Body of pancreas (tissue), 4 donors: Measurements from ENCODE around the gene AHCYL2. TPM values are rescaled to one million over a fixed set of nuclear protein-coding genes. Genes with fewer than 3 reads are reported as not detected.

Source experiments
- ATAC-seq: fragments of 150-250 bp; one replicate; pipeline ENCODE4 v1.9.1; 2016
- DNase-seq, 4 donors: peaks; one replicate each; pipeline ENCODE4 v3.0.0-alpha.2; 2019
- H3K27ac ChIP-seq, 4 donors: fragments of 200-600 bp; sonication (generic); 1 replicate in 3 of 4; 2 replicates in 1 of 4; pipeline versions ENCODE4 v1.5.1 to v1.6.1; 2016 to 2019; ENCODE audit warnings: mild to moderate bottlenecking in 1 of 4, mixed read lengths in 1 of 4, moderate library complexity in 1 of 4
- H3K27me3 ChIP-seq, 2 donors: fragments of 200-600 bp; sonication (generic); one replicate each; pipeline ENCODE4 v1.6.0; 2016; ENCODE audit warnings: mild to moderate bottlenecking in 1 of 2
- H3K36me3 ChIP-seq, 2 donors: fragments of 200-600 bp; sonication (generic); replicated peaks in 1 of 2; 2 replicates each; pipeline ENCODE4 v1.5.1; 2016; ENCODE audit warnings: low read depth in 2 of 2; ENCODE audit not compliant: insufficient read depth in 1 of 2
- H3K4me1 ChIP-seq: fragments of 200-600 bp; sonication (generic); one replicate; pipeline ENCODE4 v1.6.0; 2016
- H3K4me3 ChIP-seq, 2 donors: fragments of 200-600 bp; sonication (generic); 1 replicate in 1 of 2; 2 replicates in 1 of 2; pipeline ENCODE4 v1.5.1; 2016 to 2019
- H3K9me3 ChIP-seq, 3 donors: fragments of 200-600 bp; sonication (generic); 1 replicate in 2 of 3; 2 replicates in 1 of 3; pipeline ENCODE4 v1.5.1; 2016
- POLR2A ChIP-seq, 3 donors: fragments of 450-650 bp; IDR thresholded peaks; one replicate each; pipeline ENCODE4 v1.6.1; 2016; ENCODE audit warnings: antibody characterized with exemption in 3 of 3, mild to moderate bottlenecking in 2 of 3
- WGBS, 2 donors: methylation state at CpG; one replicate each; pipeline ENCODE4 v1.1.5; 2017; 5-methylcytosine and 5-hydroxymethylcytosine counted together
- intact Hi-C: fragments of 100-400 bp; cut with DNase I; formaldehyde crosslinking; loops from one replicate; pipeline ENCODE4 v1.15.1; 2023
- total RNA-seq, 2 donors: library from RNA; depleted of rRNA; stranded (reverse); fragments of >200 nt; gene quantifications; one replicate each; pipeline ENCODE4 v1.1.0, GENCODE V29; 2016
- TF ChIP-seq, protein P1 (sequence below), 7 experiments: fragments of 450-650 bp in 4 of 7; fragments of 200-600 bp in 3 of 7; sonication (generic) in 3 of 7; IDR thresholded peaks; one replicate each; pipeline ENCODE4 v1.5.1; 2016 to 2019; ENCODE audit warnings: antibody characterized with exemption in 7 of 7

AHCYL2 gene
- total RNA-seq, 2 donors from 2014 or later, result 9.3 to 51.4 TPM

GRCh38 chr7:129256221-129256620 lies 31.4 kb downstream of the AHCYL2 start:
- WGBS, 2 donors, result 95 to 98% methylated on average over 2 of the region's 2 CpGs
- DNase-seq (no peak), ATAC-seq (no peak)
- no peaks in the 10 kb centered on the region for H3K9me3 ChIP-seq
- no peaks in the 10 kb centered on the region for H3K27me3 ChIP-seq
- no peak overlapping the region for H3K4me3 ChIP-seq
- peaks cover 5% of the 10 kb centered on the region for H3K4me1 ChIP-seq
- no peak overlapping the region for H3K27ac ChIP-seq
- no peak for TF ChIP-seq POLR2A (IDR thresholded peaks at IDR 0.05)
- TF ChIP-seq, protein P1, sequence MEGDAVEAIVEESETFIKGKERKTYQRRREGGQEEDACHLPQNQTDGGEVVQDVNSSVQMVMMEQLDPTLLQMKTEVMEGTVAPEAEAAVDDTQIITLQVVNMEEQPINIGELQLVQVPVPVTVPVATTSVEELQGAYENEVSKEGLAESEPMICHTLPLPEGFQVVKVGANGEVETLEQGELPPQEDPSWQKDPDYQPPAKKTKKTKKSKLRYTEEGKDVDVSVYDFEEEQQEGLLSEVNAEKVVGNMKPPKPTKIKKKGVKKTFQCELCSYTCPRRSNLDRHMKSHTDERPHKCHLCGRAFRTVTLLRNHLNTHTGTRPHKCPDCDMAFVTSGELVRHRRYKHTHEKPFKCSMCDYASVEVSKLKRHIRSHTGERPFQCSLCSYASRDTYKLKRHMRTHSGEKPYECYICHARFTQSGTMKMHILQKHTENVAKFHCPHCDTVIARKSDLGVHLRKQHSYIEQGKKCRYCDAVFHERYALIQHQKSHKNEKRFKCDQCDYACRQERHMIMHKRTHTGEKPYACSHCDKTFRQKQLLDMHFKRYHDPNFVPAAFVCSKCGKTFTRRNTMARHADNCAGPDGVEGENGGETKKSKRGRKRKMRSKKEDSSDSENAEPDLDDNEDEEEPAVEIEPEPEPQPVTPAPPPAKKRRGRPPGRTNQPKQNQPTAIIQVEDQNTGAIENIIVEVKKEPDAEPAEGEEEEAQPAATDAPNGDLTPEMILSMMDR (IDR thresholded peaks at IDR 0.05), result no peak
- peaks cover 0 to 2% of the 10 kb centered on the region in 2 donors for H3K36me3 ChIP-seq
- intact Hi-C loops, result no loop called here

DNA sequence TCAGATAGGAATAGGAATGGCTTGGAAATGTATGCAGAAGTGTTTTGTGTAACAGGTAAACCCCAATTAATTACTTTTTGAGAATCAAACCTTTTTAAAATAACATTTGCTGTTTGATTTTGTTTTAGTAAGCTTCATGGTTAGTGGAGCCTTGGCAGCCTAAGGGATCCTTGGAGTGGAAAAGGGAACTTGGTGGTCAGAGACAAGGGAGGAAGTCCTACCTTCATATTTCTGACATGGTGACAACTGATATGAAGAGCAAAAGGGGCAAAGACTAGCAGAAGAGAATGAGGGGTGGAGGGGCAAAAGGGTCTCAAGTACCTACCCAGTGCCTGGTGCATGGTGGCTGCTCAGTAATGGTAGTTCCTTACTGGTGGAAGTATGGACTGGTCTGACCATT lies 32.3 kb downstream of the AHCYL2 start:
- Histone ChIP-seq H3K4me3 (no peak overlapping the region), H3K9me3 (no peaks in the 10 kb centered on the region), H3K27me3 (no peaks in the 10 kb centered on the region), H3K4me1 (peaks cover 5% of the 10 kb centered on the region), H3K36me3 (peaks cover 0 to 2% of the 10 kb centered on the region in 2 donors), H3K27ac (no peak overlapping the region)
- intact Hi-C loops, result no loop called here
- ATAC-seq (no peak), DNase-seq (no peak)
- TF ChIP-seq POLR2A (IDR thresholded peaks at IDR 0.05), result no peak
- TF ChIP-seq, protein P1 (IDR thresholded peaks at IDR 0.05), result no peak

DNA sequence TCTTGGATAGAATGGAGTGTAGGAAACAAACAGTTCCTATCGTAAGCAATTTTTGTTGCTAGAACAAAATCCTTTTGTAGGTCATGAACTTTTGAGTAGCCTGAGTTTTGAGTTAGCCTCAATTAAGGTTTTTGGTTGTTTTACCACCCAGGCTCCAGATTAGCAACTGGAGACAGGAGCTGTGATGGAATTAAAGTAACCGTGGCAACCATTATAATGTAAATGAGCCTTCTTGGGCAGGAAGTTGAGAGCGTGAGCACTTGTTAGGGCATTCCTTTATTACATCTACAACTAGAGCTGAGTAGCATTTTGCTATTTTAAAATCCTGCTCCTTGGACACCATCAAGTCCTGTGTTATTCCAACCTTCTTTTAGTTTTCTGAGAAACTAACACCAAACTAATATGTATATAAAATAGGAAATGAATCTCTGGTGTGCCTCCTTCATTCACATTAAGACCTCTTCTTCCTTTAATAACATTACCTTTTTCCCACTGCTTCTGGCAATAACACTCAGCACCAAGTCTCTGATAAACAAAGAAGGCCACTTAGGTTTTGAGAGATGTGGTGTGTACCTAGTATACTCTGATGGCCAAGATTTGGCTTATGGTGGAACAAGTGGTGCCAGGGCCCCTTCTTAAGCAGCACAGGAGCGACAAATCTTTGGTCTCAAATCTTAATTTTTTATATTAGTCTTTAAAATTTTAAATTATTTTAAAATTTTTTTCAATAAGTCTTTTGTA lies 34.0 kb downstream of the AHCYL2 start:
- intact Hi-C loops, result no loop called here
- Histone ChIP-seq H3K36me3 (peaks cover 0 to 2% of the 10 kb centered on the region in 2 donors), H3K9me3 (no peaks in the 10 kb centered on the region), H3K4me3 (no peak overlapping the region), H3K4me1 (no peaks in the 10 kb centered on the region), H3K27ac (no peak overlapping the region), H3K27me3 (no peaks in the 10 kb centered on the region)
- ATAC-seq (no peak), DNase-seq (no peak)
- WGBS, 2 donors, result 82 to 83% methylated on average over 4 of the region's 4 CpGs
- TF ChIP-seq, protein P1 (IDR thresholded peaks at IDR 0.05), result no peak
- no peak for TF ChIP-seq POLR2A (IDR thresholded peaks at IDR 0.05)

GRCh38 chr7:129262324-129262723 lies 37.5 kb downstream of the AHCYL2 start:
- no peak overlapping the region for H3K4me3 ChIP-seq
- H3K27me3 ChIP-seq, result no peaks in the 10 kb centered on the region
- TF ChIP-seq POLR2A (IDR thresholded peaks at IDR 0.05), result no peak
- TF ChIP-seq, protein P1 (IDR thresholded peaks at IDR 0.05), result no peak
- no peak for DNase-seq
- no peak for ATAC-seq
- H3K9me3 ChIP-seq, result no peaks in the 10 kb centered on the region
- WGBS, 2 donors, result 87 to 89% methylated on average over 2 of the region's 2 CpGs
- no peaks in the 10 kb centered on the region for H3K4me1 ChIP-seq
- intact Hi-C loops, result no loop called here
- no peak overlapping the region for H3K27ac ChIP-seq
- H3K36me3 ChIP-seq, result peaks cover 0 to 2% of the 10 kb centered on the region in 2 donors

DNA sequence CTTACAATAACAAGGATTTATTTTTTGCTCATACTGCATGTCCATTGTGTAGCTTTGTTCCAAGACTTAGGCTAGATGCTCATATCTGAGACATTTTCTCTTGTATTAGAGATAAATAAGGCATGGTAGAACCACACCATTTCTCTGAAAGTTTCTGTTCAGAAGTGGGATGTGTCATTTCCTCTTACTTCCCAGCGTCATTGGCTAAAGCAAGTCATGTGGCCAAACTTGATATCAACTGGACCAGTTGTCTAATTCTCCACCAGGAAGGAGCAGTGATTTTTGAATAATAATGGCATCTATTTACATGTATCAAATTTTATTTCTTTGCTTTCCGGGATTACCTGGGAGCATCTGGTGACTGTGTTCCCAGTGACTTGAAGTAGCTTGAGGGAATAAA lies 38.3 kb downstream of the AHCYL2 start:
- intact Hi-C loops, result no loop called here
- no peaks in the 10 kb centered on the region for H3K9me3 ChIP-seq
- 95 to 96% methylated on average over 2 of the region's 2 CpGs for WGBS, 2 donors
- DNase-seq (no peak), ATAC-seq (no peak)
- H3K36me3 ChIP-seq, result peaks cover 0 to 2% of the 10 kb centered on the region in 2 donors
- H3K27ac ChIP-seq, result no peak overlapping the region
- no peaks in the 10 kb centered on the region for H3K27me3 ChIP-seq
- H3K4me3 ChIP-seq, result no peak overlapping the region
- H3K4me1 ChIP-seq, result no peaks in the 10 kb centered on the region
- no peak for TF ChIP-seq POLR2A (IDR thresholded peaks at IDR 0.05)
- TF ChIP-seq, protein P1 (IDR thresholded peaks at IDR 0.05), result no peak
